ENCODE measurements around the gene H19.

H19 gene

GRCh38 chr11:1982873-1983600 lies 14.6 kb downstream of the H19 start:
- DNase-seq, result no peak

- DNase-seq, result no peak
These were observed 18.0 kb downstream of the H19 start for GRCh38 chr11:1979607-1980006.

GRCh38 chr11:1978720-1979473 lies 18.7 kb downstream of the H19 start:
- no peak for DNase-seq

- no peak for DNase-seq
These were observed 22.5 kb downstream of the H19 start for GRCh38 chr11:1975185-1975584.

- no peak for DNase-seq
These were observed 26.7 kb downstream of the H19 start for GRCh38 chr11:1970956-1971355.

GRCh38 chr11:1969776-1970175 lies 27.9 kb downstream of the H19 start:
- DNase-seq, result no peak

GRCh38 chr11:1969035-1969434 lies 28.6 kb downstream of the H19 start:
- no peak for DNase-seq

- DNase-seq, result no peak
These were observed 29.1 kb downstream of the H19 start for GRCh38 chr11:1968454-1969002.

- DNase-seq, result no peak
These were observed 29.9 kb downstream of the H19 start for GRCh38 chr11:1967641-1968225.

GRCh38 chr11:1966531-1966930 lies 31.1 kb downstream of the H19 start:
- DNase-seq, result no peak

GRCh38 chr11:1964955-1965354 lies 32.7 kb downstream of the H19 start:
- no peak for DNase-seq

GRCh38 chr11:1964348-1964747 lies 33.3 kb downstream of the H19 start:
- DNase-seq, result no peak

- DNase-seq, result no peak
These were observed 33.8 kb downstream of the H19 start for GRCh38 chr11:1963864-1964263.

- DNase-seq, result no peak
These were observed 37.9 kb downstream of the H19 start for GRCh38 chr11:1959786-1960185.

GRCh38 chr11:1958367-1958766 lies 39.3 kb downstream of the H19 start:
- no peak for DNase-seq

GRCh38 chr11:1953489-1954266 lies 44.0 kb downstream of the H19 start:
- no peak for DNase-seq

GRCh38 chr11:1952806-1953482 lies 44.7 kb downstream of the H19 start:
- no peak for DNase-seq

GRCh38 chr11:1949922-1950321 lies 47.7 kb downstream of the H19 start:
- DNase-seq, result no peak

- no peak for DNase-seq
These were observed 48.3 kb downstream of the H19 start for GRCh38 chr11:1949302-1949701.

GRCh38 chr11:1948389-1948788 lies 49.3 kb downstream of the H19 start:
- DNase-seq, result no peak

GRCh38 chr11:1947592-1948237 lies 49.9 kb downstream of the H19 start:
- DNase-seq, result no peak
